ENCODE measurements around the gene ALDH1A2. TPM values are rescaled to one million over a fixed set of nuclear protein-coding genes. Genes with fewer than 3 reads are reported as not detected.

ALDH1A2 gene
- total RNA-seq, 1 experiment from 2014 or later, result 0.22 TPM

DNA sequence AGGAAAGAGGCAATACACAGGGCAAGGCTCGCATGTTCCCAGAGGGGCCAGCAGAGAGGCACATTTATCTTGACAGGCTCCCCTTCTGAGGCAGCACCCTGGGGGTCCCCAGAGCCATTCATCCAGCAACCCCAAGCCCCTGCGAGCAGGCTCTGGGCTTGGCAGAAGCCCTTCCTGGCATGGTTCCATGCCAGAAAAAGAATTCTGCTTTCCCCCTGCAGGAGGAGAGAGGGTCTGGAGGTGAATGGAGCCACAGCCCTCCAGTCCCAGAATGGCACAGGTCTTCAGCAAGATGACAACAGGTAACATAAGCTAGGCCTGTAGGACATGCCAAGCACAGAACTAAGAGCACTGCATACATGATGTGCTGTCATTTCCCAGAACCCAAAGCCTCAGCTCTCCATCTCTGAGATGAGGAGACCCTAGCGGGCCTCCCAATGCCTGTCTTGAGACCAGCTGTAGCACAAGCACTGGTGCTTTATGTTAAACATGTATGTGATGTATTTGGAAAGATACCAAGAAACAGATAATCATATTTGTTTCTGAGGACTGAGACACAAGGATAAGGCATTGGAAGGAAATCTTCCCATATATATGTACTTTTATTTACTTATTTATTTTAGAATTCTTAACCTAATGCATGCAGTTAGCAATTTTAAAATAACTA is 121.6 kb downstream of the ALDH1A2 start:
- no peak overlapping the region for H3K9ac ChIP-seq (ENCODE audit: low read length)
- H3K9me3 ChIP-seq (ENCODE audit: low read length), result no peaks in the 10 kb centered on the region
- no peaks in the 10 kb centered on the region for H3F3A ChIP-seq (ENCODE audit: low read length, unreplicated experiment)
- BruUV-seq (replicated peaks), result no TSS peak
- H3K27me3 ChIP-seq (ENCODE audit: low read length), result peaks cover 3% of the 10 kb centered on the region; the same call in 1 of the 2 replicates
- H3K79me2 ChIP-seq (ENCODE audit: low read length), result no peaks in the 10 kb centered on the region
- ATAC-seq (no peak), DNase-seq (no peak)
- intact Hi-C loops (cut with micrococcal nuclease), result no loop called here
- no peak for TF ChIP-seq EZH2phosphoT487 (IDR thresholded peaks at IDR 0.05; ENCODE audit: borderline replicate concordance, low read length)
- no peak for TF ChIP-seq EZH2 (IDR thresholded peaks at IDR 0.05; ENCODE audit: low read length, unreplicated experiment)
- H3K9me2 ChIP-seq (replicated peaks; ENCODE audit: low read length), result no peaks in the 10 kb centered on the region
- H3K27ac ChIP-seq (ENCODE audit: low read length), result no peak overlapping the region
- no peaks in the 10 kb centered on the region for H3K36me3 ChIP-seq (ENCODE audit: low read depth, low read length)
- no peaks in the 10 kb centered on the region for H3K4me1 ChIP-seq (ENCODE audit: insufficient read depth, low read length)
- ChIA-PET POLR2A (ENCODE audit: unreplicated experiment) (no interaction called here), CTCF (no interaction called here)
- H3K4me2 ChIP-seq (ENCODE audit: low read length), result no peak overlapping the region
- H2AFZ ChIP-seq (ENCODE audit: low read length), result no peak overlapping the region
- no peaks in the 10 kb centered on the region for H4K20me1 ChIP-seq (ENCODE audit: low read length)
- no peak overlapping the region for H3K4me3 ChIP-seq (ENCODE audit: low read length)

DNA sequence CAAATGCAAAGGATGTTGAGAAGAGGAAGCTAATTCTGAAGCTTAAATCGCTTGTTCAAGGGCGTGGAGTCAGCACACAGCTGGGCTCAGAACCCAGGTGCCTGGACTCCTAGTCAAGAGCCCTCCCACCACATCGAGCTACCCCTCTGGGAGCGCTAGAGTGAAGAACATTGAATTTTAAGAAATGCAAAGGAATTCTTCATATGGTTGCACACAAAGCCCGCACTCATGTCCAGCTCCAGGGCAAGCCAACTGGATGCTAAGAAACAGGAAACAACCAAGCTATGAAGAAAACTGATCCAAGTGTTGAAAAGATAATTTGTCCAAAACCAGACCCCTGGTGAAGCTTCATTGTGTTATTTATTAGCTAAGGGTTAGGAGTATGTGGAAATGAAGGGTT is 122.3 kb downstream of the ALDH1A2 start:
- ChIA-PET POLR2A (ENCODE audit: unreplicated experiment) (no interaction called here), CTCF (no interaction called here)
- H3K4me3 ChIP-seq (ENCODE audit: low read length), result no peak overlapping the region
- no peak overlapping the region for H3K9ac ChIP-seq (ENCODE audit: low read length)
- TF ChIP-seq EZH2 (IDR thresholded peaks at IDR 0.05; ENCODE audit: low read length, unreplicated experiment), result no peak
- no TSS peak for BruUV-seq (replicated peaks)
- peaks cover 6% of the 10 kb centered on the region; the same call in 1 of the 2 replicates for H3K27me3 ChIP-seq (ENCODE audit: low read length)
- no peaks in the 10 kb centered on the region for H3K9me2 ChIP-seq (replicated peaks; ENCODE audit: low read length)
- H3K9me3 ChIP-seq (ENCODE audit: low read length), result no peaks in the 10 kb centered on the region
- no peak overlapping the region for H3K4me2 ChIP-seq (ENCODE audit: low read length)
- H3F3A ChIP-seq (ENCODE audit: low read length, unreplicated experiment), result no peaks in the 10 kb centered on the region
- ATAC-seq, result no peak
- DNase-seq, result no peak
- H3K79me2 ChIP-seq (ENCODE audit: low read length), result no peaks in the 10 kb centered on the region
- no peaks in the 10 kb centered on the region for H3K36me3 ChIP-seq (ENCODE audit: low read depth, low read length)
- no peak overlapping the region for H2AFZ ChIP-seq (ENCODE audit: low read length)
- no peaks in the 10 kb centered on the region for H3K4me1 ChIP-seq (ENCODE audit: insufficient read depth, low read length)
- H3K27ac ChIP-seq (ENCODE audit: low read length), result no peak overlapping the region
- no peaks in the 10 kb centered on the region for H4K20me1 ChIP-seq (ENCODE audit: low read length)
- intact Hi-C loops (cut with micrococcal nuclease), result no loop called here

DNA sequence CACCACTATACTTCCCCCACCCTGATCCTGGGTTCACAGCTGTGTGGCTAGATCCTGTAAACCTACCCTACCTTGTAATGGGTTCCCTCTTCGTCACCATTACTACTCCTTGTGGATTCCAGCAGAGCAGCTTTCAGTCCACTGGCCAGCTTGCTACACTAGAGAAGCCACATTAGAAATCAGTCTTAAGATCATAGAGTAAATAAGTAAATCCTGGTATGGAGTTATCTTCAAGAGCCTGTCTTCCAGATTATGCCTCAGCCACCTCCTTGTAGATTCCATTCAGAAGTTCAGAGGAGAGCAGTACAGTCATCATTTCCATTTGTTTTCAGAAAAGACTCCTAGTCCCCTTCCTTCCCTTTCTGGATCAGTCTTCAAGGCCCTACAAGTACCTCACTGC is 123.7 kb downstream of the ALDH1A2 start:
- ChIA-PET CTCF (no interaction called here), POLR2A (ENCODE audit: unreplicated experiment) (no interaction called here)
- Histone ChIP-seq H3K27ac (ENCODE audit: low read length) (no peak overlapping the region), H3K4me3 (ENCODE audit: low read length) (no peak overlapping the region), H3K27me3 (ENCODE audit: low read length) (peaks cover 18% of the 10 kb centered on the region; the same call in 1 of the 2 replicates), H4K20me1 (ENCODE audit: low read length) (no peaks in the 10 kb centered on the region), H3K9ac (ENCODE audit: low read length) (no peak overlapping the region), H3K4me2 (ENCODE audit: low read length) (no peak overlapping the region), H3K36me3 (ENCODE audit: low read depth, low read length) (no peaks in the 10 kb centered on the region), H3K9me3 (ENCODE audit: low read length) (no peaks in the 10 kb centered on the region), H2AFZ (ENCODE audit: low read length) (no peak overlapping the region), H3K9me2 (replicated peaks; ENCODE audit: low read length) (no peaks in the 10 kb centered on the region), H3F3A (ENCODE audit: low read length, unreplicated experiment) (no peaks in the 10 kb centered on the region), H3K79me2 (ENCODE audit: low read length) (no peaks in the 10 kb centered on the region), H3K4me1 (ENCODE audit: insufficient read depth, low read length) (no peaks in the 10 kb centered on the region)
- BruUV-seq (replicated peaks), result no TSS peak
- no peak for ATAC-seq
- TF ChIP-seq EZH2 (IDR thresholded peaks at IDR 0.05; ENCODE audit: low read length, unreplicated experiment) (no peak), EZH2phosphoT487 (IDR thresholded peaks at IDR 0.05; ENCODE audit: borderline replicate concordance, low read length) (no peak)
- TF ChIP-seq, protein P1, sequence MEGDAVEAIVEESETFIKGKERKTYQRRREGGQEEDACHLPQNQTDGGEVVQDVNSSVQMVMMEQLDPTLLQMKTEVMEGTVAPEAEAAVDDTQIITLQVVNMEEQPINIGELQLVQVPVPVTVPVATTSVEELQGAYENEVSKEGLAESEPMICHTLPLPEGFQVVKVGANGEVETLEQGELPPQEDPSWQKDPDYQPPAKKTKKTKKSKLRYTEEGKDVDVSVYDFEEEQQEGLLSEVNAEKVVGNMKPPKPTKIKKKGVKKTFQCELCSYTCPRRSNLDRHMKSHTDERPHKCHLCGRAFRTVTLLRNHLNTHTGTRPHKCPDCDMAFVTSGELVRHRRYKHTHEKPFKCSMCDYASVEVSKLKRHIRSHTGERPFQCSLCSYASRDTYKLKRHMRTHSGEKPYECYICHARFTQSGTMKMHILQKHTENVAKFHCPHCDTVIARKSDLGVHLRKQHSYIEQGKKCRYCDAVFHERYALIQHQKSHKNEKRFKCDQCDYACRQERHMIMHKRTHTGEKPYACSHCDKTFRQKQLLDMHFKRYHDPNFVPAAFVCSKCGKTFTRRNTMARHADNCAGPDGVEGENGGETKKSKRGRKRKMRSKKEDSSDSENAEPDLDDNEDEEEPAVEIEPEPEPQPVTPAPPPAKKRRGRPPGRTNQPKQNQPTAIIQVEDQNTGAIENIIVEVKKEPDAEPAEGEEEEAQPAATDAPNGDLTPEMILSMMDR (conservative IDR thresholded peaks at IDR 0.05; ENCODE audit: low read depth, low read length), result no peak
- DNase-seq, result no peak
- intact Hi-C loops (cut with micrococcal nuclease), result no loop called here

Measured in PC-3 (cell line).